GM19023 (cell line): ENCODE data around the gene AGAP1.

ENCODE experiments used
- ATAC-seq: cut with Tn5 transposase; IDR thresholded peaks from one replicate; pipeline ENCODE4 v1.9.1; 2021; ENCODE audit warnings: mild to moderate bottlenecking, moderate library complexity; ENCODE audit not compliant: unreplicated experiment

AGAP1 gene

DNA sequence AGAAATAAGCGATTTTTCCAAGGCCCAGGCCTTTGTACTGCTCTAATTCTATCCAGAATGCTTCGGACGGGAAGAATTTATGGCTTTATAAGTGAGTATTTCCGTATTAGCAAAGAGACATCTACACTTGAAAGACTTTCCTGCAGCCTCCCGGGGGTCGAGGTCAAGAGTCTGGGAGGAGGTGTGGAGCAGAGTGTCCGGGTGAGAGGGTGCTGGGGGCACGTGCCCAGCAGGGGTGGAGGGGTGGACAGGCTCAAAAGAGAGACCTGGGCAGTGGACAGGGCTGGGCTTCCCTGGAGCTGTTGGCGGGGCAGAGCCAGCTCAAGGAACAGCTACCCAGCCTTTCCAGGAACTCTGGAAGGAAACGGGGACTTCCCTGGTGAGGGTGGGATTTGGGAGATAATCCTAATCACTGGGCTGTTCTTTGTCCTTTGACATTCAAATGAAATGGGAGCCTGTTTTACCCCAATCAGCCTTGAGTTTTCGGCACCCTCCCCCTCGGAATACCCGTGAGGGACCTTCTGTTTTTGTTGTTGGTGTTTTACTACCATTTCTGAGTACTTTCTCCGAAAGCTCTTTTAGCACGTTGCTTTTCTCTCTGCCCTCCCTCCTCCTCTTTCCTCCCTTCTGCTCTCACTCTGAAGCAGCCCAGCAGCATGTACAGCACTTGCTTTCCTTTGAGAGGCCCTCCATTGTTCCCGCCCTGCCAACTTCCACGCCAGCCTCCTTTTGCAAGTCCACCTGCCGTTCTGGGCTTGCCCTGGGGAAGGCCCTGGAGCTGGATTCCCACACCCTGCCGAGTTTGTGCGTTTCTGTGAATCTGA is 164.7 kb downstream of the AGAP1 start:
- no peak for ATAC-seq

DNA sequence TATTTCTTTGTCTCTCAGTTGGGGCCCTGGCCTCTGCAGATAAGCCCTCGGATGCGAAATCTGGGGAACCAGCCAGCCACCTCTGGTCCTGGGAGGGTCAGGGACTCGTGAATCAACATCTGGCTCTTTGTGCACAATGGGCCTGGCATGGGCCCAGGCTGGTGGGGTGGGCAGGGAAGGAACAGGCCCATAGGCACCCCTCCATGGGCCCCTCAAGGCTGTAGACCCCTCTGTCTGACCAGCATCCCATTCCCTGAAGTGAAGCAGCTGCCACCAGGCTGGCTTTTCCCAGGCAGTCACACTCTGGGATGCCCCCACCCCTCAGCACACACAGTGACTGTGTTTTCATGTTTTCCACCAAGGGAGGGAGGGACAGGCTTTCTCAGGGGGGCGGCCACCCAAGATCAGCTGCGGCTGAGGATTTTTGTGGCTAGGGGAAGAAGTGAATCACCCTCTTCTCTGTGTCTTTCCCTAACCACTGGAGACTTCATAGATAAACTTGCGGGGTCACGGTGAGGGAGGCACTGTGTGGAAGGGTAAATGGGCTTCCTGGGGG is 166.0 kb downstream of the AGAP1 start:
- no peak for ATAC-seq

DNA sequence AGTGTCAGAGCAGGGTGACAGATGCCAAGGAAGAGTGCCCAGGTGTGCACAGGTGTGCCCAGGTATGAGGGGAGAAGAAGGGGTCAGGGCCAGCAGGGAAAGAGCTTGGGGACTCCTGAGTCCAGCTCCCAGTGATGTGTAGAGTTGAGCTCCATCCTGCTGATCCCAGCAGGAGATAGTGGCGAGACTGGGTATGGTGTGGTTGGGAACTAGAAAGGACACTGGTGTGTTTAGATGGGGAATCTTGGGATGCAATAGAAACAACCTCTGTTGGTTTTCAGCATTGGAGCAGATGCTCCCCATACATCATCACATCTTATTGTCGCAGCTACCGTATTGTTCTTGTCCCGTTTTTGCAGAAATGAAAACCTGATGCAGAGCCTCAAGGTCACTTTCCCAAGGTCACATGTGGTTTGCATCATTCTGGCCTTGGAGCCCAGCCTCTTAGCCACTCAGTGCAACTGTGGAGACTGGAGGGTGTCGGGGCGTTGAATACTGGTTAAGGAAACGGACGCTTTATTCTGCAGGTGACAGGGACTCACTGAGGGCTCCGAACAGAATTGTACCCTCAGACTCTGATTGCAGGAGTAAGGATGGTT is 166.7 kb downstream of the AGAP1 start:
- no peak for ATAC-seq

DNA sequence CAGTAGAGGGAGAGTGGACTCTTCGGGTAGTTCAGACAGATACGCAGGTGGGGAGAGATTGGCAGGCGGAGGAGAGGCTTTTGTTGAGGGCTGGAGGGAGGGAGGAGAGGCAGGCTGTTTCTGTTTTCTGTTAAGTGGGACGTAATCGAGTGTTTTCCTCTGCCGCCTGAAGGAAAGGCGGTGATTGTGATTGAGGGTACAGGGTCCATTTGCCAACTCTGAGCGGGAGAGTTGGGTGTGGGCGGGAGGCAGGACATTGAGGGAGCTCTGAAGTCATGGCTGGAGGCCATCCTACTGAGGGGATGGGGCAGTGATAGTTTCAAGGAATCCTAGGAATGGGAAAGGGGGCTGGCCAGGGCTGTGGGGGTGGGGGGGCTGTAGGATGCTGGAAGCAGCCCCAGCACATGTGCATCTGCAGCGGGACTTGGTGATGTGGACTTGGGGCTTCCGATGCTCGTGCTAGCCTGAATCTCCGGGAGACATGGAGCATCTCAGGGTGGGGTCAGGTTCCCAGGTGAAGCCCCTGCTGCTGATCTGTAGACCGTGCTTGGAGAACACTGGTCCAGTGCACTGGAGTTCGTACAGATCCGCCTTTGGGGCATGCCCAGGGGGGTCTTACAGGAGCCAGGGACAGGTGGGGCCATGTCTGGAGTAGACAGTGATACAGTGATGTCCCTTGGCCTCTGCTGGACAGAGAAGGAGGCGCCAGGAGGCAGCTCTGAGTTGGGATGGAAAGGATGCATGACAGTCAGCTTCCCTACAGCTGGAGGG is 167.5 kb downstream of the AGAP1 start:
- no peak for ATAC-seq

DNA sequence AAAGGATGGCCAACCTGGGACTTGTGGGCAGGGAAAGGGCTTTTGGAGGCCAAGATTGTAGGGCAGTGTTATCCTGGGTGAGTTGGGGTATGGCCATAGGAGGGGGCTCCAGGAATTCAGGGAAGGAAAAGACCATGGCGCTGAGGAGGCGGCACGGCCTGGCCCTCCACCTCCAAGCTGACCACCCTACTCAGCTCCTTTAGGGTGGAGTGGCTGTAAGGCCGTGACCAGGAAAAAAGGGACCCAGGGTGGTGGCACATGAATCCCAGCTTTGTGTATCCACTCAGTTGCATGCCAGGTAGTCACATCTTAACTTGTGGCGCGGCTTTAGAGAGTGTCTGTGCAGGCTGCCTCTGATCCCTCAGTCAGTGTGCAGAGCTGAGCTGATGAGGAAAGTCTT is 168.1 kb downstream of the AGAP1 start:
- ATAC-seq, result no peak

DNA sequence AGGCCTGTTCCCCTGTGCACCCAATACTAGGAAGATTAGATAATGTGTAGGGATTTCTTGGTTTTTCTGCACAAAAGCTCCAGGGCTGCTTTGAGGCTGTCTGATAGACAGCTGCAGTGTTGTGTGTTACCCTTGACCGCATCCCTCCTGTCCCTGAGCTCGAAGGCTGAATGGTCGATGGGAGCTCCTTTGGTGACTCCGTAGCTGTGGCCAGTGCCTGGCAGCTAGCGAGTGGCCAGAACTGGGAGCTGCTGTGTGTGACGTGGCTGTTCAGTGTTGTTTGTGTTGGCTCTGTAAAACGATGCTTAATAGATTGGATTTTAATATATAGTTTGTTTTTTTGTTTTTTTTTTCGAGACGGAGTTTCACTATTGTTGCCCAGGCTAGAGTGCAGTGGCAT is 170.0 kb downstream of the AGAP1 start:
- no peak for ATAC-seq

DNA sequence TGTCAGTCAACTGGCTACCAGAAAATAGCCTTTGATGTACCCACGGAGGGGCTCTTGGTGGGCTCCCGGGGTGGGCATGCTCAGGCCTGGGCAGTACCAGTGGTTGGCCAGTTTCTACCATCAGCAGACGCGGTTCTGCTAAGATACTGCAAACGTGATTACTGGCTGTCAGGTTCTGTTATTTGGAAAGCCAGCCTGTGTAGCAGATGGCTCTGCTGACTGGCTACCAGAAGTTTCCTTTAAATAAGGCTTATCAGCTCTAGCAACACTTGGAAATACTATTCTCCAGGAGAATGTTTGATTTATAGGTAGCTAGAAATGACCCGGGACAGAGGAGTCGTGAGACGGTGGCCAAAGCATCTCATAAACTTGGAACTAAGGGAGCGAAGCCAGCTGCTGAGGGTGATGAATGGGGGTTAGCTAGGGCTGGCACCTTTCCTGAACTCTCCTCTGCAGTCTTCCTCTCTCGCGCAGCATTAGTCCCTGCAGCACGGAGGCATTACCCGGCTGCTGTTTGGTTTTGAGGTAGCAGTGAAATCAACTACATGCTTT is 171.9 kb downstream of the AGAP1 start:
- ATAC-seq, result no peak

DNA sequence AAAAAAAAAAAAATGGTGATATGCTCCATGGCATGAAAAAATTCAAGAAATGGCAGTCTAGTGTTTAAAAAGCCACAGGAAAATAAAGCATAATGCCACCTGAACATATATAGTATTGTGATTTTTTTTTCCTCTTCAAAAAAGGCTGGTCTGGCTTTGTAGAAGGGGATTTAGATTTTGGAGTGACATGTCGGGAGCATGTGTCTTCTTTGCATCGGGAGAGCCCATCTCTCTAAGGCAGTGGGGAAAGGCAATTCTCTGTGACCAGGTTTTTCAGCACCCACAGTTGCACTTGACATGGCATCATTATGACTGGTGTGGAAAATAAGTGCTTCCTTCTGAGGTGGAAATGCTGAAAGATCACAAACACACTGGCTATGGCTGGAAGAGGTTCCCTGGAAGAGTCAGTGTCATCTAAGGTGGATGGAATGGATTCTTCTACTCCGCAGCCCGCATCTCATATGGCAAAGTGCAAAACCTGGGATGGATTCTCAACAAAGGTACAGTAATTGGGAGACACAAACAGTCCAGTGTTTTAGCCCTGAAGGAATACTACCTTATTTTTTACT is 172.5 kb downstream of the AGAP1 start:
- ATAC-seq, result no peak

DNA sequence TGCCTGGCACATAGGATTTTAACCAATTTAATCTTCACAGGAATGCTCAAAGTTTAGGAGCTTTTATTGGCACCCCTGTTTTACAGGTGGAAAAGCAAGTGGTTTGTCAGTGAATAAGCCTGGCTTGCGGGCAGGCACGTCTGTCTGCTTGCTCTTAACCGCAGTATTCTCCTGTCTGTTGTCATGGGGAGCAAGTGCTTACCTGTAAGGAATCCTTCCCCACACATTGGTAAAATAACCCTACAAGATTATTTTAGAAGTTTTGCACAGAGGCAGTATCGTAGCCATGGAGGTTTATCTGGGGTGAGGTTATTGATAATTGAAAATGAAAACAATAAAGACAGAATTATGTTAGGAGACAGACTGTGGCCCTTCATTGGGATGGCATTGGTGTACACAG is 174.9 kb downstream of the AGAP1 start:
- no peak for ATAC-seq

DNA sequence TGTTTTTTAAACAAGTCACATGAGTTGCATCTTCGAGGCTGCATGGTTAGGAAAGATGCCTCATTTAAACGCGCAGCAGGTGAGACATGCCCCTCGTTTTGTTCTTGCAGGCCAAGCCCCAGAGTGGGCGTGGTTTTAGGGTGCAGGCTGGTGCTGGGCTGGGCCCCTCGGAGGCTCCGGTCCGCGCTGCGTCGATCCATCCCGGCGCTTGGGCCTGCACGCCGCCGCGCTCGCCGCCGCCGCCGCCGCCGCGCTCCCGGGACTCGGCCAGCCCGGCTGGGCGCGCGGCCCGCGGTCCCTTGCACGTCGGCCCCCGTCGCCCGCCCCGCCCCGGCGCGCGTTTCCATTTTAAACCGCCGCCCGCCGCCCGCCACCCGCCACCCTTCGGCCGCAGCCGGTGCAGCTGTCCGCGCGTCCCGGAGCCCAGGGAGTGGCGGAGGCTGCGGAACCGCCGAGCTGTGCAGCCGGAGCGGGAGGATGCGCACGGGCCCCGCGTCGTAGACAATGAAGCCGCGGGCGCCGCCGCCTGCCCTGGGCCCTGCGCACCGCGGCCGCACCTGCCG is 175.5 kb downstream of the AGAP1 start:
- ATAC-seq, result no peak

DNA sequence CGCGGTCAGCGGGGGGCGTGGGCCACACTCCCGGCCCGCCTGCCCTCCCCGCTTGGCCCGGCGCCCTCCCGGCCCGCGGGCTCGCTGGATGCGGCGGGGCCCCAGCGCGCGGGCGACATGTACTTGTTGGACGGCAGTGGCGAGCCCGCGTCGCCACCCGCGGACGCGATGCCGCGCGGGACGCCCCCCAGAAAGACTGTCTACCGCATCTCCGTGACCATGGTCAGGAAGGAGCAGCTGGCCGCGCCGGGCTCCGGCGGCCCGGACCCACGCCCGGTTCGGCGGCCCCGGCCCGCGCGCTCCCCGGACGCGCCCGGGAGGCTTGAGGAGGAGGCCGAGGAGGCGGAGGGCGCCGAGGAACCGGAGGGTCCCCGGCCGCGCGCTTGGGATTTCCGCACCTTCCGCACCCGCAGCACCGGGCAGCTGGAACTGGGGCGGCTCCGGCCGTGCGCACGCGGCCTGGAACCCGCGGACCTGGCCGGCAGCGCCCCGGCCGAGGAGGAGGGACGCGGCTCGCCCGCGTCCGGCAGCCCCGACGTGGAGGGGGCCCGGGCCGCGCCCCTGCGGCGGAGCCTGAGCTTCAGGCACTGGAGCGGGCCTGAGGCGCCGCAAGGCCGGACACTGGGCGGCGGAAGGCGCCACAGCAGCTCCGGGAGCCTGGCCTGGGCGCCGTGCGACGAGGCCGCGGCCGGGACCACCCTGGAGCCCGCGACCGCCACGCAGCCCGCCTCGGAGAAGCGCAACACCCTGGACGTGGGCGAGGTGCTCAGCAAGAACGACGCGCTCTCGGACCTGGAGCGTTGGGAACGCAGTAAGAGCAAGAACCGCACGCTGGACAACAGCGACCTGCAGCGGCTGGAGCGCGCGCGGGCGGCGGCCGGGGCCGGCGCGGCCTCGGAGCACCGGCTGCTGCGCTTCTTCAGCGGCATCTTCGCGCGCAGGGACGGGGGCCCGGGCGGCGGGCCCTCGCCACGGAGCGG is 176.4 kb downstream of the AGAP1 start:
- no peak for ATAC-seq

DNA sequence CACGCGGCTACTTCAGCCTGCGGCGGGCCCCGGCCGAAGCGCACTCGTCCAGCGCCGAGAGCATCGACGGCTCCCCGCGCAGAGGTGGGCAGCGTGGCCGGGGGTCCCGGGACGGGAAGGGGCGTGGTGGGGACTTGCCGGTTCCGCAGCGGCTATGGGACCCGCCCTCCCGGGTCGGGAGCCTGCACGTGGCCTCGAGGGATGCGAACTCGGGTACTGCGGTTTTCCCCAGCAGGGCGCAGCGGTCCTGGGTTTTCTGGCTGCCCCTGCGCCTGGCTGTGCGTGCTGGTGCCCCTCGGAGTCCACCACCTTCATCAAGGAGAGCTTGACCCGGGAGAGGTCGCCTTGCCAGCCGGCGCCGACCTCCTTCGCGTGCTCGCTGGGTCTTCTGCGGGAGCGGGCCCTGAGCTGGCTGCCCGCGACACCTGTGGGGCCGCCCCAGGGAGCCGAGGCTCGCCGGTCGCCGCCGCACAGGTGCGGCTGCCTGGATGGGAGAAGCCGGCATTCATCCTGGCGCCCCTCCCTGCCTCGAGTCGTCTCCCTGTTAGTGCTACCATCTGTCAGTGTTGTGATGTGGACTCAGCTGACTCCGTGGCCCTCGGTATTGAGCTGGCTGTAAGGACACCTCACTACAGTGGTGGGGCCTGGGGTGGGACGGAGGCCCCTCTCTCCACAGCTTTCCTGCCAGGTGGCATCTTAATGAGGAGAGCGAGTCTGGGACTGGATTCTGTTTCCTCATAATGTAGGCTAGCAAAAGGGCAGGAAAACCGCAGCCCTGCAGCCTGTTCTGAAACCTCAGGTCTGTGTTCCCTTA is 177.3 kb downstream of the AGAP1 start:
- no peak for ATAC-seq

DNA sequence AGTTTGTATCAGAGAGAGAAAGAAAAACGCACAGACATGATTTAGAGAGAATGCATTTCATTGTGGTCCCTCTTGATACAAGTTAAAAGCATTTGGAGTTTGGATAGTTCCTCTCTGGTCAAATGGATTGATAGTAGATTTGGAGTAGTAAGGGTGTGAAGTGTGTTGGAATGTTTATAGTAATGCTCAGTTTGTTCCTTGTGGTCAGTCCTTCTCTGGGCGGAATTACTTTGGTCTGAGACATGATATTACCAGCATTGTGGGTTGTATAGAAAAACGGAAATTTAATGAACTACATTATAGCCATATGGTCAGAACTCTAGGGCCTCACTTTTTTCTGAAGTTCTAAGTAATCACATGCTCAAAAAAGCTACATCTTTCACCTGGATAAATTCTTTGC is 178.9 kb downstream of the AGAP1 start:
- no peak for ATAC-seq

DNA sequence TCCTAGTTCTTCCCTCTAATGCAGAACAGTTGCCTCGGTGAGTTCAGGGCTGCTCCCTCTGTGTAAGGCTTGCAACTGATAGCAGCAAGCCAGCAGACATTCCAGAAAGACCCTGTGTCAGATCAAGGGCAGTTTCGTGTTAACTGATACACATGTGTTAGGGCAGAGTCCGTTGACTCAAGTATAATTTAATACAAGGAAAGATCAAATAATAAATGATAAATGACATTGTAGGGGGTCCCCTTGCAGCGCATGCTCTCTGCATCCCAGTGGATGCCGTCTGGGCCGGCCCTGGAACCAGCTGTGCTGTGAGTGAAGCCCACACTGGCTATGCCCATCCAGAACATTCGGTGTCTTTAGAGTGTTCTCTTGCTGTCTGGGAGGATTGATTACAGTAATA is 180.3 kb downstream of the AGAP1 start:
- ATAC-seq, result no peak

DNA sequence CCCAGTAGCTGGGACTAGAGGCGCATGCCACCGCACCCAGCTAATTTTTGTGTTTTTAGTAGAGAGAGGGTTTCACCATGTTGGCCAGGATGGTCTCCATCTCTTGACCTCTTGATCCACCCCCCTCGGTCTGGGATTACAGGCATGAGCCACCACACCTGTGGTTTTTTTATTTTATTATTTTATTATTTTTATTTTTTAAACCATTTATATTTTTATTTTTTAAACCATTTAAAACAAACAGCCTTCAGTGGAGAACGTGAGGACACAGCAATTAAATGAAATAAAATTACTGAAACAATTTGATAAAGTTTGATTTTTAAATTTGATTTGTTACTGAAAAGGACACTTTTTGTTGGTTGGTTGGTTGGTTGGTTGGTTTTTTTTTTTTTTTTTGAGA is 181.0 kb downstream of the AGAP1 start:
- no peak for ATAC-seq

DNA sequence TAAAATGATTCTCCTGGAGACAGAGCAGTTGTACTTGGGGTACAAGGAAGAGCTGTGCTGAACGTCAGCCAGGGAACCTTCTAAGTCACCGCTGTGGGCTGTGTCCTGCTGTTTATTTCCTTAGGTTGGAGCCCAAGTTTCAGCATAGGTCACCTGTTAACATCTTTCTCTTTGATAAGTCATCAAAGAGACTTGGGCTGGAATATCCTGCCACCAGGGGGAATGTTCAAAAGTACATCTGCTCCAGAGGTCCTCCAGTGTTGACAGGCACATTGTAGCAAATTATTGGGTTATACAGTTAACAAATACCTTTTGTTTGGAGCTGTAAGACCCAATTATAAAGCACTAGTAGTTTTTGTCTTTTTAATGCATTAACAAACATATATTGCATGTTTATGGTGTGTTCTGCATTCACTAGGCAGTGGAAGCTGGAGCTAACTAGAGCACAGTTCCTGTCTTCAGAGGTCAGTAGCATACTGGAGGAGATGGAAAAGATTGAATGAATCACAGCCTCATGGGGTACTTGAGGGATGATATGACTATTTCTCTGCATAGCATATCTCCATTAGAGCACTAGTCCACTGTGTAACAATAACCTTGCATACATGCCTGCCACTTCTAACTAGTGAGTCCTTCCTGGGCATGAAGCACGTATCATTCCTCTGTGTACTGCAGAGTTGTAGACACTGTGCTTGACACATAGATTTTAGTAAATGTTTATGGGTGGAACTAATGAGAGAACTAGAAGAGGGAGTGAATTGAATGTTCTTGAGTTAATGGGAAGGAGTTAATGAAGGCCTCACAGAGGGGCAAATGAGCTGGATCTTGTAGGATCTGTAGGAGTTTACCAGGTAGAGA is 182.1 kb downstream of the AGAP1 start:
- no peak for ATAC-seq

DNA sequence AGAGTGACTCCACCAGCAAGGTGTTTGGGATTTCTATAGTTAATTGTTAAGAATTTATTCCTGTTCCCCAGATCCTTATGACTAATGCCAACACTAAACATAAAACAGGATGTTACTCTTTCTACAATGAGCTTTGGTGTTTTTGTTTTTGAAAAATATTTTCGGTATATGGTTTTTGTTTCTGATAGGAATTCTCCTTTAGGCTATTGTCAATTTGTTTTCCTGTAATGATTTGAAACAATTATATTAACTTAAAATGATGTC is 182.6 kb downstream of the AGAP1 start:
- ATAC-seq, result no peak

DNA sequence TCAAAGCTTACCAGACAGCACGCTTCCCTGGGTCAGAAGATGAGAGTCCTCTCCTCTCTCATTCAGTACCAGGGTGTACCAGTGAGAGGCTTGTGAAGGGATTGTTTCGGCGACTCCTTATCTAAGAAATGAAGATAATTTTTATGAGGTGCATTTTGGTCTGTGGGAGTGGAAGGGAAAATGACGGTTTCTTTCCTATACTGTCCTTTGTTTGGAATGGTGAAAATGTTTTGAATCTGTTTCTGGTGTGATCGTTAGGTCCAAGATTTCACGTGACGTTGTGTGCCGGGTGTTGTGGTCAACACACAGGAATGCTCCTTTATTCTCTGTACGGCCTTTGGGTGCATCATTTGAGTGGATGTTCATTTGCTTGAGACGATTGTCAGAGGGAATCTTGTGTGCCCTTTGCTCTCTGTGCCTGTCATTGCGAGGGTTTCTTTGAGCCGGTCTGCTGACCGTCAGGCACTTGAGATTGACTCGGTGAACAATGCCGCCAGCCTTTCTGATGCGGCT is 183.5 kb downstream of the AGAP1 start:
- no peak for ATAC-seq
